GM18867 (cell line): Measurements from ENCODE around the gene SV2C.
"Not testable (repeated sequence)": the region's sequence is repeated elsewhere in the genome, so short reads cannot be mapped to it uniquely, and the experiment has no call there.

Experiments
- ATAC-seq: cut with Tn5 transposase; IDR thresholded peaks from one replicate; pipeline ENCODE4 v1.9.1; 2021; ENCODE audit warnings: mild to moderate bottlenecking, moderate library complexity; ENCODE audit not compliant: unreplicated experiment

SV2C gene

GRCh38 chr5:76199336-76200318 lies 116.4 kb downstream of the SV2C start:
- no peak for ATAC-seq

DNA sequence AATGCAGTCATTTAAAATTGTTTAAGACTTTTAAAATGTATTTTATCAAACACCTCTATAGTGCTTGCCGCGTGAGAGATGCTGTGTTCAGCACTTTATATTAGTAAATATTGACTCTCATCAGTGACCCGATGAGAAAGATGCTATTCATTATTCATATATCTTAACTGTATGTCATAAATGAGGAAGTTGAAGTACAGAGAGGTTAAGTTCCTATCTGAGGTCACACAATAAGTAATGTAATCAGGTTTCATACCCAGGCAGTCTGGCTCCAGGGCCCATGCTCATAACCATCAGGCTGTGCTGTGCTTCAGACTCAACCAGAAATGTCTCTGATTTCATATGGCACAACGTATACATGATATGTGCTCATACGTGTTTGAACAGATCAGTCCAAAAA lies 119.0 kb downstream of the SV2C start:
- ATAC-seq = no peak

- no peak for ATAC-seq
Measured at GRCh38 chr5:76204191-76204590, 121.0 kb downstream of the SV2C start.

- no peak for ATAC-seq
Measured at GRCh38 chr5:76204713-76205112, 121.5 kb downstream of the SV2C start.

DNA sequence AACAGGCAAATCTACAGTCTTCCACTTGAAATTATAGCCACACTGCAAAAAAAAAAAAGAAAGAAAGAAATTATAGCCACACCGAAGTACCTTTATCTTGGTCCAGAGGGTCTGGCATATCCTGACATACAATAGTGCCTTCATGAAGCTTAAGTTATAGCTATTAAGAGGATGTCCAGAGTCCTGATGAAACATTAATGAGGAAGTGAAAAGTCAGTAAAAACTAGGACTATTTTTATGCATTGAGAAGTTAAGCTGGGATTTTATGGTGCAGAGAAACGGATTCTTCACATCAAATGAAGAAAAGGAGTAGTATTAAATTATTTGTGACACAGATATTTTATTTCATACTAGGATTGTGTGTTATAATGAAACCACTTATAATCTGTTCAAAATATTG lies 123.9 kb downstream of the SV2C start:
- ATAC-seq = no peak

DNA sequence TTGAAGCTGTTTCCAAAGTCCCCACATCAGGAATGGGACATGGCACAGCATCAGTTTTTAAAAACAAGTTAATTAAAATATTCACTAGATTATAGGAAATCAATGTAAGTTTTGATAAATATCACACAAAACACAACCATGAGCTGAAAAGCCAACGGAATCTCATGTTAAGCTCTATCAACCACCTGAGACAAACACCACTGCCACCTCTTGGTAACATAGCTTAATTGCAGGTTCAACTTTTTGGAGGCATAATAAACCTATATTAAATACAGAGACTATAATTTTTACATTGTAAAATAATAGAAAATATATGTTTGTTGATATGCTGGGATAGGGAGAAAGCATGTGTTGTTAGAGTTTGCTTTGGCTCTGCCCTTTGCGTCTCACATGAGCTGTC lies 126.1 kb downstream of the SV2C start:
- no peak for ATAC-seq

DNA sequence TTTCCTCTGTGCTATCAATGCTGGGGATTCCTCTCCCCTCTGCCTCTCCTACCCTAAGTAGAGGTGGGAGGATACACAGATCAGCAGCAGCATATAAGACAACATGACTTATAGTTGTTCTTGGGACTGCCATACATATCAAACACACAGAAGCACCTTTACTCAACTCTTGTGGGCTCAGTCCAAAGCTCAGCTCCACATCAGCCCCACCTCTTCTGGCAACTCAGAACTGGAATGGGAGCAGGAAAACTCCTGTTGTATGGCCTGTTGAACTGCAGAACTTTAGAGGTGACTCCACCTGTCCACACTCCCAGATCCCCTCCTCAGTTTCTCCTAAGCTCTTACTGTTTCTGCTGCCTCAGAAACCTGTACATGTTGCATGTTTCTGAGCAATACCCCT lies 127.8 kb downstream of the SV2C start:
- no peak for ATAC-seq

DNA sequence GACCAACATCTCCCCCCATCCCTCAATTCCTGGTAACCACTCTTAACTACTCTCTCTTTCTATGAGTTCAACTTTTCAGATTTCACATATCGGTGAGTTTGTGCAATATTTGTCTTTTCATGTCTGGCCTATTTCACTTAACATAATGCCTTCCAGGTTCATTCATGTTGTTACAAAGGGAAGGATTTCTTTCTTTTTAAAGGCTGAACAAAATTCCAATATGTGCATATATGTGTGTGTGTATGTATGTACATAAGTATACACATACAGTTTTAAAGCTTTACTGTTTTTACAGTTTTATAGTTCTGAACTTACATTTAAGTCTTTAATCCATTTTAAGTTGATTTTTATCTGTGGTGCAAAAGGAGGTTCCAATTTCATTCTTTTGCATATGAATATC lies 130.7 kb downstream of the SV2C start:
- ATAC-seq = no peak

GRCh38 chr5:76216748-76217147 lies 133.6 kb downstream of the SV2C start:
- ATAC-seq = no peak

- no peak for ATAC-seq
Measured at GRCh38 chr5:76219636-76220035, 136.5 kb downstream of the SV2C start.

- no peak for ATAC-seq
Measured at GRCh38 chr5:76221311-76221710, 138.1 kb downstream of the SV2C start.

GRCh38 chr5:76222318-76222717 lies 139.1 kb downstream of the SV2C start:
- no peak for ATAC-seq

- ATAC-seq = no peak
Measured at GRCh38 chr5:76223696-76224095, 140.5 kb downstream of the SV2C start.

GRCh38 chr5:76224898-76225297 lies 141.7 kb downstream of the SV2C start:
- no peak for ATAC-seq

DNA sequence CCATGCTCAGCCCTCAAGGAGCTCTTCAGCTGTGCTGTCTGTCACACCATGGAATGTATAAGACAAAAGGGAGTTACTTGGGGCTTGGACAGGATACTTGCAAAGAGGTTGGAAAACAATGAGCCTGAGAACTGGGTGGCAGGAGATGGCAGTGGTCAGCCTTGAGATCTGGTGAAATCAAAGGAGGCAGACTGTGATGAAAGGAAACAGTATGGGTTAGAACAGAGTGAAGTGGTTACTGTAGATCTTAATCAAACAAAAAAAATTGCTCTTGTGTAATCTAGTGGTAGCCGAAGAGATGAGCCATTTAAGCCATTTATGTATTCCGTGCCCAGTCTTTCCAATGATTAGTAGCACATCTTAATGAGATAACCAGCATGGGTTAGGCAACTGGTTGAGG lies 142.2 kb downstream of the SV2C start:
- ATAC-seq = no peak

GRCh38 chr5:76229900-76230299 lies 146.7 kb downstream of the SV2C start:
- no peak for ATAC-seq

DNA sequence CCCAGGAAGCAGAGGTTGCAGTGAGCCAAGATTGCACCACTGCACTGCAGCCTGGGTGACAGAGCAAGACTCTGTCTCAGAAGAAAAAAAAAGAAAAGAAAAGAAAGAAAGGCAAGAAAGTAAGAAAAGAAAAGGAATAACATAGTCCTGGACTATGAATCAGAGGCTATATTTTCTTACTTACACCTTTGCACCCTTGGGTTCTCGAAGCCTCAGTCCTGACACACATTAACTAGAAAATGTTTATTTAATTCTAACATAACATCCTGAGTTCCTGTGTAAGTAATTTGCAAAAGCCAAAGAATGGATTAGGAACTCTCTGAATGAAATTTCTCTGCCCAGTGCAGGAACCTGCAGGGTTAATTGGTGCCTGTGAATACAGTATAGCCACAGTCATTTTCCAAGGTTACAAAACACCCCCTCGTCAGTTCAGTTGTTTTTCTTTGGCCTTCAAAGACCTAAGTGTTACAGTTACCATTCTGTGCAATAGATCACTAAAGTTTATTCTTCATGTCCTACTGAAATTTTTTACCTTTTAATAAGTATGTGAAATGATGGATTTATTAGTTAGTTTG lies 147.6 kb downstream of the SV2C start:
- no peak for ATAC-seq

- ATAC-seq = no peak
Measured at GRCh38 chr5:76234665-76235064, 151.5 kb downstream of the SV2C start.

GRCh38 chr5:76236684-76237083 lies 153.5 kb downstream of the SV2C start:
- no peak for ATAC-seq

- no peak for ATAC-seq
Measured at GRCh38 chr5:76240336-76240735, 157.2 kb downstream of the SV2C start.

- not testable (repeated sequence) for ATAC-seq
Measured at GRCh38 chr5:76242155-76242554, 159.0 kb downstream of the SV2C start.

DNA sequence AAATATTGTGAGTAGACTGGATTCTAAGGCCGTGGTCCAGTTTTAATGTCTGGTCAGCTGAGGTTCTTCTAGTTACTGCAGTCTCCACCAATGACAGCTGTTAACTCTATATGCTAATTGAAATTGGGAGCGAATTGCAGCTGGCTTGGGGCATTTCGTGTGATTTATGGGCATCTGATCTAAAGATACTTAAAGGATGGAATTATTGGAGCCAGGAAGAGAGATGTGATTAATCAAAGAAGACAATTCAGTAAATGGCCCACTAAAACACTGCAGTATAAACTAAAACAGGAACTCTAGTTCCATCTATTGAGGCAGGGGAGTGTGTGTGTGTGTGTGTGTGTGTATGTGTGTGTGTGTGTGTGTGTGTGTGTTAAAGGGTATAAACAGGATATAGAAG lies 162.4 kb downstream of the SV2C start:
- no peak for ATAC-seq
